Esophagus muscularis mucosa (tissue), 4 donors: ENCODE data around the gene VAV1.

Source experiments
- CTCF ChIP-seq, 3 experiments: fragments of 200-600 bp in 2 of 3; fragments of 450-650 bp in 1 of 3; sonication (generic) in 2 of 3; IDR thresholded peaks; one replicate each; pipeline ENCODE4 v1.5.1; 2017 to 2019; ENCODE audit warnings: antibody characterized with exemption in 3 of 3, mild to moderate bottlenecking in 2 of 3, moderate library complexity in 1 of 3
- EP300 ChIP-seq: sonication (generic); formaldehyde crosslinking; IDR thresholded peaks from one replicate; pipeline ENCODE4 v1.6.1; 2017; ENCODE audit warnings: antibody characterized with exemption
- POLR2A ChIP-seq: fragments of 450-650 bp; IDR thresholded peaks from one replicate; pipeline ENCODE4 v1.6.1; 2017; ENCODE audit warnings: antibody characterized with exemption, moderate library complexity, mild to moderate bottlenecking, low read depth
- POLR2AphosphoS5 ChIP-seq, 2 donors: sonication (generic); formaldehyde crosslinking; IDR thresholded peaks; one replicate each; pipeline ENCODE4 v1.6.1; 2017; ENCODE audit warnings: antibody characterized with exemption in 2 of 2

DNA sequence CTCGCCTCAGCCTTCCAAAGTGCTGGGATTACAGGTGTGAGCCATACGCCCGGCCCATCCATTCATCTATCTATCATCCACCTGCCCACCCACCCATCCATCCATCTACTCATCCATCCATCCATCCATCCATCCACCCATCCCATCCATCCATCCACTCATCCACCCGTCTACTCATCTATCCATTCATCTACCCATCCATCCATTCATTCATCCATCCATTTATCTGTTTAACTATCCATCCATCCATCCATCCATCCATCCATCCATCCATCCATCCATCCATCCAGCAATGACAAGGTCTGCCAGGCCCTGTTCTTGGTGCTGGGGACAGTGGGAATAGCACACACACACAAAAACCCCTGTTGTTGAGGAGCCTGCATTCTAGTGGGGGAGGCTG, 4.5 kb downstream of the VAV1 start:
- TF ChIP-seq CTCF (IDR thresholded peaks at IDR 0.05) (no peak), EP300 (no peak), POLR2A (no peak), POLR2AphosphoS5 (IDR thresholded peaks at IDR 0.05) (no peak)
